Psoas muscle (tissue), 8 donors: ENCODE results near the gene MADD. TPM values are rescaled to one million over a fixed set of nuclear protein-coding genes. Genes with fewer than 3 reads are reported as not detected.
A peak's percentile ranks its signal among the peaks of the same experiment; 100 is the strongest.

Experiments
- ATAC-seq, 4 donors: fragments of 200-7000 bp; cut with Tn5 transposase; one replicate each; pipeline ENCODE4 v1.9.1; 2020; ENCODE audit warnings: moderate library complexity in 3 of 4, mild to moderate bottlenecking in 2 of 4
- DNase-seq, 2 donors: peaks; one replicate each; pipeline ENCODE4 v3.0.0-alpha.2; 2020
- H3K27ac ChIP-seq: fragments of 200-600 bp; one replicate; pipeline ENCODE4 v1.8.0; 2022
- H3K27me3 ChIP-seq, 3 donors: fragments of 200-600 bp in 1 of 3; one replicate each; pipeline versions ENCODE4 v1.6.1 to v1.8.0; 2013 to 2022; ENCODE audit warnings: low read length in 2 of 3, mild to moderate bottlenecking in 2 of 3, moderate library complexity in 1 of 3; ENCODE audit not compliant: insufficient read depth in 3 of 3
- H3K36me3 ChIP-seq, 2 donors: fragments of 200-600 bp in 1 of 2; one replicate each; pipeline versions ENCODE4 v1.6.1 to v1.8.0; 2013 to 2022; ENCODE audit warnings: low read depth in 1 of 2, mild to moderate bottlenecking in 1 of 2, moderate library complexity in 1 of 2; ENCODE audit not compliant: insufficient read depth in 1 of 2
- H3K4me1 ChIP-seq: fragments of 200-600 bp; one replicate; pipeline ENCODE4 v1.8.0; 2022
- H3K4me3 ChIP-seq: fragments of 200-600 bp; one replicate; pipeline ENCODE4 v1.8.0; 2022; ENCODE audit warnings: mild to moderate bottlenecking
- H3K9me3 ChIP-seq: fragments of 200-600 bp; one replicate; pipeline ENCODE4 v1.8.0; 2022
- WGBS, 3 donors: extraction: QIAGEN DNeasy Blood & Tissue Kit; methylation state at CpG; one replicate each; pipeline versions ENCODE4 v1.1.6 to v1.1.7; 2013; 5-methylcytosine and 5-hydroxymethylcytosine counted together
- intact Hi-C, 2 donors: fragments of 100-400 bp; cut with DNase I; formaldehyde crosslinking; loops; one replicate each; pipeline versions ENCODE4 v1.11.0 to v1.14.2; 2022
- polyA plus RNA-seq, 3 donors: library from polyadenylated mRNA; stranded (reverse); fragments of 200-250 nt; gene quantifications; one replicate each; pipeline ENCODE4 v1.2.3, GENCODE V29; 2013
- total RNA-seq, 4 donors: library from RNA; stranded (reverse); fragmentation: NEBNext Ultra II Directional in 2 of 4; extraction: Animal tissue kit (Norgen Biotek cat#: 25700) in 2 of 4; gene quantifications; one replicate each; pipeline versions ENCODE4 v1.2.1 to v1.2.4, GENCODE V29; 2021 to 2023
- TF ChIP-seq, protein P1 (sequence below): fragments of 200-600 bp; IDR thresholded peaks from one replicate; pipeline ENCODE4 v1.8.0; 2022; ENCODE audit warnings: antibody characterized with exemption
- donor health status: healthy with polysubstance abuse.
- donor health status: DM: no; HTN: no; CAD: no; lungs with moderate emphysema.
- donor health status: Bipolar disorder and iron deficiency.
- donor health status: healthy.
- donor health status: DM: yes; HTN: yes; CAD: no.
- donor health status: DM: no; HTN: no; CAD: no.
- donor health status: DM: no; HTN: no; CAD: no.
- donor health status: DM: yes; HTN: yes; CAD: no.

Gene MADD
- total and polyA plus RNA-seq, 7 donors: 11.5 to 33.6 (median 19.5) TPM

- WGBS, 3 donors: 88% methylated on average over 27 of the region's 27 CpGs
- intact Hi-C loops: no loop called here
- Histone ChIP-seq H3K4me3 (no peak overlapping the region), H3K27ac (no peak overlapping the region), H3K4me1 (no peaks in the 10 kb centered on the region), H3K27me3 (no peaks in the 10 kb centered on the region), H3K36me3 (no peaks in the 10 kb centered on the region), H3K9me3 (no peaks in the 10 kb centered on the region)
- TF ChIP-seq, protein P1, sequence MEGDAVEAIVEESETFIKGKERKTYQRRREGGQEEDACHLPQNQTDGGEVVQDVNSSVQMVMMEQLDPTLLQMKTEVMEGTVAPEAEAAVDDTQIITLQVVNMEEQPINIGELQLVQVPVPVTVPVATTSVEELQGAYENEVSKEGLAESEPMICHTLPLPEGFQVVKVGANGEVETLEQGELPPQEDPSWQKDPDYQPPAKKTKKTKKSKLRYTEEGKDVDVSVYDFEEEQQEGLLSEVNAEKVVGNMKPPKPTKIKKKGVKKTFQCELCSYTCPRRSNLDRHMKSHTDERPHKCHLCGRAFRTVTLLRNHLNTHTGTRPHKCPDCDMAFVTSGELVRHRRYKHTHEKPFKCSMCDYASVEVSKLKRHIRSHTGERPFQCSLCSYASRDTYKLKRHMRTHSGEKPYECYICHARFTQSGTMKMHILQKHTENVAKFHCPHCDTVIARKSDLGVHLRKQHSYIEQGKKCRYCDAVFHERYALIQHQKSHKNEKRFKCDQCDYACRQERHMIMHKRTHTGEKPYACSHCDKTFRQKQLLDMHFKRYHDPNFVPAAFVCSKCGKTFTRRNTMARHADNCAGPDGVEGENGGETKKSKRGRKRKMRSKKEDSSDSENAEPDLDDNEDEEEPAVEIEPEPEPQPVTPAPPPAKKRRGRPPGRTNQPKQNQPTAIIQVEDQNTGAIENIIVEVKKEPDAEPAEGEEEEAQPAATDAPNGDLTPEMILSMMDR: no peak
- ATAC-seq (no peak), DNase-seq (no peak)
These were observed 68.7 kb downstream of the MADD start for GRCh38 chr11:47338396-47339241.

DNA sequence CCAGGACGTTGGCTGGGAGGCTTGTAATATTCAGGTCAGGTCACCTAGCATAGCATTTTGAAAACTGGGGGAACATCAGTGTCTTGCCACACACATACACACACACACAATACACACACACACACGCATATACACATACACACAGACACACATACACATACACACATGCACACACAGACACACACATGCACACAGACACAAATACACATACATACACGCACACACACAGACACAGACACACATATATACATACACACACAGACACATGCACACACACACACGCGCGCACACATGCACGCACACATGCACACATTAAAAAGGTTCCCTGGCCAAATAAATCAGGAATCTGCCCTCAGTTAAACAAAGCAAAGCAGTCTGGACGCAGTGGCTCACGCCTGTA, 70.1 kb downstream of the MADD start:
- no peak for ATAC-seq
- 75 to 83% (median 79%) methylated on average over 9 of the region's 9 CpGs for WGBS, 3 donors
- Histone ChIP-seq H3K36me3 (no peaks in the 10 kb centered on the region), H3K9me3 (no peaks in the 10 kb centered on the region), H3K4me3 (no peak overlapping the region), H3K27me3 (no peaks in the 10 kb centered on the region), H3K4me1 (no peaks in the 10 kb centered on the region), H3K27ac (no peak overlapping the region)
- DNase-seq: no peak
- TF ChIP-seq, protein P1: no peak
- intact Hi-C loops: no loop called here

GRCh38 chr11:47340980-47341775, 71.2 kb downstream of the MADD start:
- Histone ChIP-seq H3K9me3 (no peaks in the 10 kb centered on the region), H3K4me1 (no peaks in the 10 kb centered on the region), H3K27me3 (no peaks in the 10 kb centered on the region), H3K36me3 (no peaks in the 10 kb centered on the region), H3K4me3 (no peak overlapping the region), H3K27ac (no peak overlapping the region)
- TF ChIP-seq, protein P1: no peak
- WGBS, 3 donors: 58 to 62% (median 60%) methylated on average over 17 to 18 of the region's 18 CpGs
- intact Hi-C loops: no loop called here
- DNase-seq (no peak), ATAC-seq (peak in 2 of 4 donors; percentile 26 to 43)

DNA sequence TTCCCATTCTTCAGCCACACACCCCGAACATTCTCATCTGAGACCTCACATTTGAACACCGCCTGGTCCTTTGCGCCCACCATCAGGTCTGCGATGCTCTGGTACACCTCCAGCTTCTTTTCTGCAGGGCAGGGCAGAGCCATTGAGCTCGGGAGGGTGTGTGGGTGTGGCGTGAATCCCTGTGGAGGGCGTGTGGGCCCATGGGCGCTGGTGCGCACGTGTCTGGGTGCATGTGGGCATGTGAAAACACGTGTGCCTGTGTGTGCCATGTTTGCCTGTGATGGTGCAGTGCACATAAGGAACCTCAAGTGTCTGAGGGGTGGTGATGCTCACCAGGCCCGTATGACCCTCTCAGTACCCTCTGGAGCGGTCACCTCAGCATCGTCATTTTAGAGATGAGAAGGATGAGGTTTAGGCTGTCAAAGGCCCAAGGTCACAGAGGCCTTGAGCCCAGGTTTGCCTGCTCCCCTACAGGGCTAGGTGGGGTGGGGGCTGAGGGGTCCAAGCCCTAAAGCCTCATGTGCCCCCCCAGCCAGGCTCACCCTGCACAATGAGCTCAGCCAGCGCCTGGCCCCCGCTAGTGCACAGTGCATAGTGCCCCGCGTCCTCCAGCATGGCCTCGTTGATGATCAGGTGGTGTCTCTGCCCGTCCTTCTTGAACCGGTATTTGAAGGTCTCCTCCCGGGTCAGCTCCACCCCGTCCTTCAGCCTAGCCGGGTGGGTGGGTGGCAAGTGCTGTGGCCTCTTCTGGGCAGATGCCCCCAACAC, 72.3 kb downstream of the MADD start:
- Histone ChIP-seq H3K4me1 (no peaks in the 10 kb centered on the region), H3K27ac (no peak overlapping the region), H3K27me3 (no peaks in the 10 kb centered on the region), H3K9me3 (no peaks in the 10 kb centered on the region), H3K36me3 (no peaks in the 10 kb centered on the region), H3K4me3 (no peak overlapping the region)
- intact Hi-C loops: no loop called here
- peak in 1 of 4 donors; percentile 8 for ATAC-seq
- 89 to 91% (median 90%) methylated on average over 24 of the region's 24 CpGs for WGBS, 3 donors
- no peak for DNase-seq
- TF ChIP-seq, protein P1: no peak
